ENCODE results near the gene SERPINE1. TPM values are rescaled to one million over a fixed set of nuclear protein-coding genes. Genes with fewer than 3 reads are reported as not detected.
"Not testable (repeated sequence)": the region's sequence is repeated elsewhere in the genome, so short reads cannot be mapped to it uniquely, and the experiment has no call there.

Gene SERPINE1
- total and polyA plus RNA-seq, 2 experiments from 2014 or later: 1,537 to 2,000 TPM

GRCh38 chr7:101104193-101104713 lies 22.7 kb upstream of the SERPINE1 start:
- no peak overlapping the region for H3K9ac ChIP-seq
- in situ Hi-C loops (cut with MboI): no loop called here
- H3F3A ChIP-seq (ENCODE audit: insufficient read depth): peaks cover 20% of the 10 kb centered on the region
- H3K9me2 ChIP-seq (ENCODE audit: insufficient read depth): no peaks in the 10 kb centered on the region
- H3K27ac ChIP-seq: no peak overlapping the region
- H3K4me2 ChIP-seq (ENCODE audit: unreplicated experiment): no peak overlapping the region
- H3K79me2 ChIP-seq (ENCODE audit: insufficient read depth): peaks cover 10% of the 10 kb centered on the region
- no peak for DNase-seq
- H3K9me3 ChIP-seq (ENCODE audit: low read depth): no peaks in the 10 kb centered on the region
- H3K4me3 ChIP-seq: no peak overlapping the region
- TF ChIP-seq EZH2phosphoT487 (IDR thresholded peaks at IDR 0.05; ENCODE audit: insufficient read depth, low read depth) (no peak), EZH2 (IDR thresholded peaks at IDR 0.05; ENCODE audit: insufficient read depth, poor library complexity, severe bottlenecking) (no peak)
- WGBS, 2 experiments (ENCODE audit: low coverage in 1 of 2, low lambda C conversion rate in 2 of 2, missing lambda C conversion rate in 2 of 2): 82 to 84% methylated on average over 15 of the region's 15 CpGs
- H2AFZ ChIP-seq: no peak overlapping the region
- peaks cover 33% of the 10 kb centered on the region for H3K4me1 ChIP-seq (ENCODE audit: insufficient read depth)
- no peaks in the 10 kb centered on the region for H3K27me3 ChIP-seq (replicated peaks; ENCODE audit: insufficient read depth)
- H4K20me1 ChIP-seq (ENCODE audit: insufficient read depth): no peaks in the 10 kb centered on the region
- H3K36me3 ChIP-seq (ENCODE audit: low read depth): no peaks in the 10 kb centered on the region

GRCh38 chr7:101104799-101105198 lies 22.1 kb upstream of the SERPINE1 start:
- no peak for DNase-seq
- H3K4me3 ChIP-seq: no peak overlapping the region
- no peak overlapping the region for H2AFZ ChIP-seq
- no peaks in the 10 kb centered on the region for H3K9me3 ChIP-seq (ENCODE audit: low read depth)
- TF ChIP-seq EZH2phosphoT487 (IDR thresholded peaks at IDR 0.05; ENCODE audit: insufficient read depth, low read depth) (no peak), EZH2 (IDR thresholded peaks at IDR 0.05; ENCODE audit: insufficient read depth, poor library complexity, severe bottlenecking) (no peak)
- no peak overlapping the region for H3K4me2 ChIP-seq (ENCODE audit: unreplicated experiment)
- peaks cover 28% of the 10 kb centered on the region for H3K4me1 ChIP-seq (ENCODE audit: insufficient read depth)
- no peaks in the 10 kb centered on the region for H3K27me3 ChIP-seq (replicated peaks; ENCODE audit: insufficient read depth)
- 64 to 77% methylated on average over 3 of the region's 3 CpGs for WGBS, 2 experiments (ENCODE audit: low coverage in 1 of 2, low lambda C conversion rate in 2 of 2, missing lambda C conversion rate in 2 of 2)
- no peaks in the 10 kb centered on the region for H3K9me2 ChIP-seq (ENCODE audit: insufficient read depth)
- H4K20me1 ChIP-seq (ENCODE audit: insufficient read depth): no peaks in the 10 kb centered on the region
- peaks cover 14% of the 10 kb centered on the region; the same call in 1 of the 2 replicates for H3F3A ChIP-seq (ENCODE audit: insufficient read depth)
- H3K36me3 ChIP-seq (ENCODE audit: low read depth): no peaks in the 10 kb centered on the region
- no peak overlapping the region for H3K27ac ChIP-seq
- in situ Hi-C loops (cut with MboI): no loop called here
- peaks cover 10% of the 10 kb centered on the region for H3K79me2 ChIP-seq (ENCODE audit: insufficient read depth)
- H3K9ac ChIP-seq: no peak overlapping the region

GRCh38 chr7:101105248-101105647 lies 21.7 kb upstream of the SERPINE1 start:
- in situ Hi-C loops (cut with MboI); H3K9me2 ChIP-seq (ENCODE audit: insufficient read depth); H3K9ac ChIP-seq; H3K36me3 ChIP-seq (ENCODE audit: low read depth); H4K20me1 ChIP-seq (ENCODE audit: insufficient read depth); DNase-seq; H3K27ac ChIP-seq; H2AFZ ChIP-seq; H3K27me3 ChIP-seq (replicated peaks; ENCODE audit: insufficient read depth); H3K4me3 ChIP-seq; H3K9me3 ChIP-seq (ENCODE audit: low read depth); H3K4me2 ChIP-seq (ENCODE audit: unreplicated experiment): not testable (repeated sequence)
- Histone ChIP-seq H3K4me1 (ENCODE audit: insufficient read depth) (peaks cover 26% of the 10 kb centered on the region), H3F3A (ENCODE audit: insufficient read depth) (peaks cover 12% of the 10 kb centered on the region; the same call in 1 of the 2 replicates), H3K79me2 (ENCODE audit: insufficient read depth) (peaks cover 10% of the 10 kb centered on the region)
- 90 to 91% methylated on average over 5 of the region's 5 CpGs for WGBS, 2 experiments (ENCODE audit: low coverage in 1 of 2, low lambda C conversion rate in 2 of 2, missing lambda C conversion rate in 2 of 2)

GRCh38 chr7:101106386-101106785 lies 20.5 kb upstream of the SERPINE1 start:
- TF ChIP-seq EZH2 (IDR thresholded peaks at IDR 0.05; ENCODE audit: insufficient read depth, poor library complexity, severe bottlenecking): no peak
- TF ChIP-seq EZH2phosphoT487 (IDR thresholded peaks at IDR 0.05; ENCODE audit: insufficient read depth, low read depth): no peak
- H3K4me3 ChIP-seq: no peak overlapping the region
- H3F3A ChIP-seq (ENCODE audit: insufficient read depth): peaks cover 3% of the 10 kb centered on the region; the same call in 1 of the 2 replicates
- peaks cover 7% of the 10 kb centered on the region for H3K79me2 ChIP-seq (ENCODE audit: insufficient read depth)
- no peak overlapping the region for H3K4me2 ChIP-seq (ENCODE audit: unreplicated experiment)
- H3K9me3 ChIP-seq (ENCODE audit: low read depth): no peaks in the 10 kb centered on the region
- H4K20me1 ChIP-seq (ENCODE audit: insufficient read depth): no peaks in the 10 kb centered on the region
- no peaks in the 10 kb centered on the region for H3K27me3 ChIP-seq (replicated peaks; ENCODE audit: insufficient read depth)
- peaks cover 15% of the 10 kb centered on the region for H3K4me1 ChIP-seq (ENCODE audit: insufficient read depth)
- no peak for DNase-seq
- in situ Hi-C loops (cut with MboI): no loop called here
- H3K9ac ChIP-seq: no peak overlapping the region
- no peaks in the 10 kb centered on the region for H3K9me2 ChIP-seq (ENCODE audit: insufficient read depth)
- 87 to 90% methylated on average over 7 of the region's 7 CpGs for WGBS, 2 experiments (ENCODE audit: low coverage in 1 of 2, low lambda C conversion rate in 2 of 2, missing lambda C conversion rate in 2 of 2)
- no peak overlapping the region for H2AFZ ChIP-seq
- H3K27ac ChIP-seq: no peak overlapping the region
- no peaks in the 10 kb centered on the region for H3K36me3 ChIP-seq (ENCODE audit: low read depth)
